GM21825 (cell line): ENCODE results near the gene NLRP9.
"Not testable (repeated sequence)": the region's sequence is repeated elsewhere in the genome, so short reads cannot be mapped to it uniquely, and the experiment has no call there.

Experiments used
- ATAC-seq: cut with Tn5 transposase; IDR thresholded peaks from one replicate; pipeline ENCODE4 v1.9.1; 2021; ENCODE audit warnings: mild to moderate bottlenecking, moderate library complexity; ENCODE audit not compliant: unreplicated experiment

Gene NLRP9

DNA sequence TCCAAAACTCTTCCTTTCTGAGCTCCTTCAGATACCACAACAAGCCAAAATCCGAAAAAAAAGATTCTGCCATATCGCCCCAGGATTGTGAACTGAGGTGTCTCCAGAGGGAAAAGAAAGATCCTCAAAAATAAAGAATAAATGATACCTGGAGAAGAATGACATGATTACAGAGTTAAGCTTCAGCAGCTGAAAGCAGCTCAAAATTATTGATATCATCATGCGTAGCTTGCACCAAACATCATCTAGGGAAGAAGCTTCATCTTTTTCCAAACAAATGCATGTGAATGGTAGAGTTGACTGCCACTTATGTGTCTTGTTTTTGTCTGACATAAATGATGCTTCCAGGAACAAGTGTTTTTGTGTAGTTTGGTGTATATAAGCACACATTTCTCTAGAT lies at the start of gene NLRP9:
NLRP9 (minus strand) TSS at position 101 of the 400 bp plus-strand sequence; CDS start at position 73, 28 bp downstream.
- no peak for ATAC-seq

DNA sequence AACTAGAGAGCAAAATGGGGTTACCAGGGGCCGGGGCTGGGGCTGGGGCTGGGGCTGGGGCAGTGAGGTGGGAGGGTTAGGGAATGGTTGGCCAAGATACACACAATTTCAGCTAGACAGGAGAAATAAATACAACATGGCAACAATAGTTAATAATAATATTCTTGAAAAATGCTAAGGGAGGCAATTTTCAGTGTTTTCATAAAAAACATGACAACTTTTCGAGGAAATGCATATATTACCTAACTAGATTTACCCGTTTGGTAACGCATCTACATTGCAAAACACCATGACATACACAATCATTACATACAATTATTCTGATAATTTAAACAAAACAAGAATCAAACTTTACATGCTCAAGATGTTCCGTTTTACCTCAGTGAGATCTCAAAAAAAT lies 42.9 kb upstream of the NLRP9 start:
- no peak for ATAC-seq

DNA sequence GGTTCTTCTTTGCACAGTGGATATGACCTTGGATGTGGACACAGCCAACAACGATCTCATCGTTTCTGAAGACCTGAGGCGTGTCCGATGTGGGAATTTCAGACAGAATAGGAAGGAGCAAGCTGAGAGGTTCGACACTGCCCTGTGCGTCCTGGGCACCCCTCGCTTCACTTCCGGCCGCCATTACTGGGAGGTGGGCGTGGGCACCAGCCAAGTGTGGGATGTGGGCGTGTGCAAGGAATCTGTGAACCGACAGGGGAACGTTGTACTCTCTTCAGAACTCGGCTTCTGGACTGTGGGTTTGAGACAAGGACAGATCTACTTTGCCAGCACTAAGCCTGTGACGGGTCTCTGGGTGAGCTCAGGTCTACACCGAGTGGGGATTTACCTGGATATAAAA lies 40.1 kb upstream of the NLRP9 start:
- no peak for ATAC-seq

DNA sequence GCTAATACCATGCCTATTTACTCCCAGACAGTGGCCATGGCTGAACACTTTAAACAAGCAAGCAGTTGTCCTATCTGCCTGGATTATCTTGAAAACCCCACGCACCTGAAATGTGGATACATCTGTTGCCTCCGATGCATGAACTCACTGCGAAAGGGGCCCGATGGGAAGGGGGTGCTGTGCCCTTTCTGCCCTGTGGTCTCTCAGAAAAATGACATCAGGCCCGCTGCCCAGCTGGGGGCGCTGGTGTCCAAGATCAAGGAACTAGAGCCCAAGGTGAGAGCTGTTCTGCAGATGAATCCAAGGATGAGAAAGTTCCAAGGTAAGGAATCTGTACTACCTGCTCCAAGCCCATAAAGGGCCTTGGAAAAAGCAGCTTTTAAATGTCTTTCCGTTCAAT lies 39.3 kb upstream of the NLRP9 start:
- no peak for ATAC-seq

DNA sequence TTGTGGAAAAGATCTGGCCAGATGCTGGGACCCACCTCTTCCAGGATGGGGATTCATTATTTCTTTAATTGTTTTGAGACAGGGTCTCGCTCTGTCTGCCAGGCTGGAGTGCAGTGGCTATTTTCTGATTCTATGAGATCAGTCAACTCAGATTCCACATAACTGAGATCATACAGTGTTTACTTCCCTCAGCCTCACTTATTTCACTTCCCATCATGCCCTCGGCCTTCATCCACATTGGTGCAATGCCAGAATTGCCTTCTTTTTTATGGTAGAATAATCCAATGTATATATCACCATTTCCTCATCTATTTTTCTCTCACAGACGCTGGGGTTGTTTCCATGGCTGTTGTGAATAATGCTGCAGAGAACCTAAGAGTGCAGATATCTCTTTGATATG lies 31.4 kb upstream of the NLRP9 start:
- not testable (repeated sequence) for ATAC-seq

DNA sequence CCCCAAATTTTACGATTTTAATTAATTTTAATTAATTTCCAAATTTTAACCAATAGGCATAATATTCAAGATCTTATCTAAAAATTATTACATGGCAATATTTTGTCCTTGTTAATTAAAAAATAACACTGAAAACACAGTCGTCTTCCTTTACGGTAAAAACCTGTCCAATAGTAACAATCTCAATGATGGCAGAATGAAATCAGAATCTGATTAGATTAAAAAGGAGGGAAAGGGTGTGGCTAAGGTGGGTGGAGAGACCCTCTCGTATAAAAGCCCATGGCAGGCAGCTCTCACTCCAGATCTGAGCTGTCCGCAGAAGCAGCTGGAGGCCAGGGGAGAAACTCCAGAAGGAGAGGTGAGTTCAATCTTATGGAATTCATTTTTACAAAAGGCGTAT lies 30.6 kb upstream of the NLRP9 start, which contains the start of gene RFPL4AL1:
RFPL4AL1 (plus strand) TSS at position 301 of the 400 bp plus-strand sequence. CDS start 2,687 bp downstream, outside the sequence.
- ATAC-seq: not testable (repeated sequence)

DNA sequence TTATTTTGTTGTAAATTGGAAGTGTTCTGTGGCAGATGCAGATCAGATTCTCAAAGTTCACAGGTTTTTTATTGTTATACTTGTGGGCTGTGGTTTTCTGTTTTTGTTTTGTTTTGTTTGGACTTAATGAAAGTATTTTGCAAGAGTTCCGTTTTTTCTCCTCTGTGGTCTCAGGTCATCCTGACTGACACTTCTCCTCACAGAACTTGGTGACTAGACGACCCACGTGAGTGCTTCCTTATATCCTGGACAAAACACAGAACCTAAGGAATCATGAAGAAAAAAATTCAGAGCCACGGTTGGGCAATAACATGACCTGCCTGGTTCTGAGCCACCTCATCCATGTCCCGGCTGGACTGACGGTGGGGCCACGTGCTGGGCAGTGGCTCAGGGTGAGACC lies 28.3 kb upstream of the NLRP9 start:
- no peak for ATAC-seq

DNA sequence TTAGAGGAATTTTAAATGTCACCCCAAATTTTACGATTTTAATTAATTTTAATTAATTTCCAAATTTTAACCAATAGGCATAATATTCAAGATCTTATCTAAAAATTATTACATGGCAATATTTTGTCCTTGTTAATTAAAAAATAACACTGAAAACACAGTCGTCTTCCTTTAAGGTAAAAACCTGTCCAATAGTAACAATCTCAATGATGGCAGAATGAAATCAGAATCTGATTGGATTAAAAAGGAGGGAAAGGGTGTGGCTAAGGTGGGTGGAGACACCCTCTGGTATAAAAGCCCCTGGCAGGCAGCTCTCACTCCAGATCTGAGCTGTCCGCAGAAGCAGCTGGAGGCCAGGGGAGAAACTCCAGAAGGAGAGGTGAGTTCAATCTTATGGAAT lies 20.6 kb upstream of the NLRP9 start, which contains the start of gene RFPL4A:
RFPL4A (plus strand) TSS at position 301 of the 400 bp plus-strand sequence. CDS start 2,704 bp downstream, outside the sequence.
- not testable (repeated sequence) for ATAC-seq

DNA sequence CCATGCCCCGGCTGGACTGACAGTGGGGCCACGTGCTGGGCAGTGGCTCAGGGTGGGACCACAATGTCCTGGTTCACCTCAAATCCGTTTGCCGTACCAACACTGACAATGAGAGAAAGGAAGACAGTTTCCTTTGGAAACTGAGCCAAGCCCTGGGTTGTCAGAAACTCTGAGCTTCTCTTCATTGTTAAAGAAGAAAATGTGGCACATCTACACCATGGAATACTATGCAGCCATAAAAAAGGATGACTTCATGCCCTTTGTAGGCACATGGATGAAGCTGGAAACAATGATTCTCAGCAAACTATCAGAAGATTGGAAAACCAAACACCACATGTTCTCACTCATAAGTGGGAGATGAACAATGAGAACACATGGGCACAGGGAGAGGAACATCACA lies 18.6 kb upstream of the NLRP9 start:
- ATAC-seq: not testable (repeated sequence)

DNA sequence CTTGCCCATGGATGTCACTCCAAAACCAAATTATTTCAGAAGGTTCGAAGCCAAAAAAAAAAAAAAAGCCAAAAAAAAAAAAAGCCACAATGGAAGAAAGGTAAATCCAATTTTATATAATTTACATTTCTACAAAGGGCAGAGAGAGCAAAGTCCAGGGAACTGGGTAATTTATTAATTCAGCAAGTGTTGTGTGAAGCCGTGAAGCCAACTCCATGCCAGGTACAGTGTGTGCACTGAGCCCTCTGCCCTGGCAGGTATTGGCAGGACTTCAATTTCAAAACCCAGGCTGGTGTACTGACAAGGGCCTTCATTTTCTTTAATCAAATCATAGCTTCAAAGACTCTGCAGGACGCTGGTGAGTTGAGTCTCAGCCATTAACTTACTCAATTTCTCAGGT lies 15.2 kb upstream of the NLRP9 start:
- ATAC-seq: no peak

DNA sequence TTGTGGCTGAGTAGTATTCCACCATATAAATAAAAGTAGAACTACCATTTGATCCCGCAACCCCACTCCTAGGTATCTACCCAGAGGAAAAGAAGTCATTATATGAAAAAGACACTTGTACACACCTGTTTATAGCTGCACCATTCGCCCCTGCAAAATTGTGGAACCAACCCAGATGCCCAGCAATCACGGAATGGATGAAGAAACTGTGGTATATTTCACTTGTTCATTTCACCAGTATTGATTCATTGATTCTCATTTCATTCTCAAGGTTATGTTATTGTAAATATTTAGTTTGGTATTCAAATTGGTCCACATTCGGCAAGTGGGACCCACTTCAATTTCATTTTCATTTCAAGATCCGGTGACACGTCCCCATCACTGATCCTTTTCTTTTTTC lies 12.5 kb upstream of the NLRP9 start:
- no peak for ATAC-seq

DNA sequence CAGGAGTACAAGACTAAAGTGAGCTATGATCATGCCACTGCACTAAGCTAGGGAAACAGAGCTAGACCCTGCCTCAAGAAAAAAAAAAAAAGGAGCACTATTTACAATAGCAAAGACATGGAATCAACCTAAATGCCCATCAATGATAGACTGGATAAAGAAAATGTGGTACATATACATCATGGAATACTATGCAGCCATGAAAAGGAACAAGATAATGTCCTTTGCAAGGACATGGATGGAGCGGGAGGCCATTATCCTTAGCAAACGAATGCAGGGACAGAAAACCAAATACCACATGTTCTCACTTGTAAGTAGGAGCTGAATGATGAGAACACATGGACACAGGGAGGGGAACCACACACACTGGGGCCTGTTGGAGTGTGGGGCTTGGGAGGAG lies 7.8 kb downstream of the NLRP9 start:
- ATAC-seq: not testable (repeated sequence)

DNA sequence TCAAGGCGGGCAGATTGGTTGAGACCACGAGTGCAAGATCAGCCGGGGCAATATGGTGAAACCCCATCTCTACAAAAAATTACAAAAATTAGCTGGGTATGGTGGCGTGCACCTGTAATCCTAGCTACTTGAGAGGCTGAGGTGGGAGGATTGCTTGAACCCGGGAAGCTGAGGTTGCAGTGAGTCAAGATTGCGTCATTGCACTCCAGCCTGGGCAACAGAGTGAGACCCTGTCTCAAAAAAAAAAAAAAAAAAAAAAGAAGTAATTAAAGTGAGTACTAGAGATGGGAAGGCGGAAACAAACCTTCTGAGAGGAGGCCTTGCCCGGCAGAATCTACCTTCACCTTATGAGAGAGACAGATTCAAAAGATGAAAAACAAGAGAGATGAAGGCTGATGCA lies 14.7 kb downstream of the NLRP9 start:
- ATAC-seq: no peak

DNA sequence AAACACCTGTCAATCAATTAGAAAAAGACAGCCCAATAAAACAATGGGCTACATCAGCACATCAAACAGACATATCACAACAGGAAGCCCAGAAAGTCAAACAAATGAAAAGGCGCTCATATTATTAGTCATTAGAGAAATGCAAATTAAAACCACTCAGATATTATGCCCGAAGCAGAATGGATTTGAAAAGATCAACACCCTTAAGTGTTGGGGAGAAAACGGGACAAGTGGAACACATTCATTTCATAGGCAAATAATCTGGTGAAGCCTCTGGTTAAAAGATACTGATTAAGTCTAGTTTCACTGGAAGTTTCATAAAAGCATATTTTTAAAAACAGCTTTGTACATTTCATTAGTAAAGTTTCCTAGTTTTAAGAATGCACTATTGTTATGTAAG lies 17.4 kb downstream of the NLRP9 start:
- ATAC-seq: no peak

DNA sequence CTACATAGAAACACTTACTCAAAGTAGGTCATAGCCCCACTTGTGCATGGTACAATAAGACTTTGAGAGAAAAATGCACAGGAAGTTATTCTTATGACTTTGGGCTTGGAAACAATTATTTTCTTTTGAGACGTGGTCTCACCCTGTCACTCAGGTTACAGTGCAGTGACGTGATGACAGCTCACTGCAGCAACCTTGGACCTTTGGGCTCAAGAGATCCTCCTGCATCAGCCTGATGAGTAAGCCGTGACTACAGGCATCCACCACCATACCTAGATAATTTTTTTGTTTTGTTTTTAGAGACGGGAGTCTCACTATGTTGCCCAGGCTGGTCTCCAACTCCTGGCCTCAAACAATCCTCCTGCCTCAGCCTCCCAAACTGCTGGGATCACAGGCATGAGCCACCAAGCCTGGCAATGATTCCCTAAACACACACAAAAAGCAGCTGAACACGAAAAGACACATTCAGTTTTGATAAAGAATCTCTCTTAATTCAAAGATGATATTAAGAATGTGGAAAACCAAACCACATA lies 17.9 kb downstream of the NLRP9 start:
- no peak for ATAC-seq

DNA sequence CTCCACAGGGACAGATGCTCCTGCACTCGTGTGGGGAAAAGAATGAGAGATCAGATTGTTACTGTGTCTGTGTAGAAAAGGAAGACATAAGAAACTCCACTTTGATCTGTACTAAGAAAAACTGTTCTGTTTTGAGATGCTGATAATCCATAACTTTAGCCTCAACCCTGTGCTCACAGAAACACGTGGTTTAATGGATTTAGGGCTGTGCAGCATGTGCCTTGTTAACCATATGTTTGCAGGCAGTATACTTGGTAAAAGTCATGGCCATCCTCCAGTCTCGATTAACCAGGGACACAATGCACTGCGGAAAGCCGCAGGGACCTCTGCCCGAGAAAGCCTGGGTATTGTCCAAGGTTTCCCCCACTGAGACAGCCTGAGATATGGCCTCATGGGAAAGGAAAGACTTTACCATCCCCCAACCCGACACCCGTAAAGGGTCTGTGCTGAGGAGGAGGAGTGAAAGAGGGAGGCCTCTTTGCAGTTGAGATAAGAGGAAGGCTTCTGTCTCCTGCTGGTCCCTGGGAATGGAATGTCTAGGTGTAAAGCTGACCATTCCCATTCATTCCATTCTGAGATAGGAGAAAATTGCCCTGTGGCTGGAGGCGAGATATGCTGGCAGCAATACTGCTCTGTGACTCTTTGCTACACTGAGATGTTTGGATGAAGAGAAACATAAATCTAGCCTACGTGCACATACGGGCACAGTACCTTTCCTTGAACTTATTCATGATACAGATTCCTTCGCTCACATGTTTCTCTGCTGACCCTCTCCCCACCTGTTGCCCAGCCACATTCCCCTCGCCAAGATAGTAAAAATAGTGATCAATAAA lies 20.1 kb downstream of the NLRP9 start:
- not testable (repeated sequence) for ATAC-seq

DNA sequence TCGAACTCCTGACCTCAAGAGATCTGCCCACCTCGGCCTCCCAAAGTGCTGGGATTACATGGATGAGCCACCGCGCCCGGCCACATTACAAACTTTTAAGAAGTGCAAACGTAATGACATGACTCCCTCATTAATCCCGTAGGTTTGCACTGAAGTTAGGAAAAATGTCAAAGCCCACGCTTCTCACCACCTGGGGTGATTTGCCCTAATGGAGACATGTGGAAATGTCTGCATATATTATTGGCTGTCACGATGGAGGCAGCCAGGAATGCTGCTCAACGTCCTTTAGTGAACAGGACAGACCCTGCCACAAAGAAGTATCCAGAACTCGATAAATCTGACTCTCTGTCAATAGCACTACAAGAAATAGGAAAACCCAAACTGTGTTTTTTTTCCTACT lies 21.0 kb downstream of the NLRP9 start:
- no peak for ATAC-seq

DNA sequence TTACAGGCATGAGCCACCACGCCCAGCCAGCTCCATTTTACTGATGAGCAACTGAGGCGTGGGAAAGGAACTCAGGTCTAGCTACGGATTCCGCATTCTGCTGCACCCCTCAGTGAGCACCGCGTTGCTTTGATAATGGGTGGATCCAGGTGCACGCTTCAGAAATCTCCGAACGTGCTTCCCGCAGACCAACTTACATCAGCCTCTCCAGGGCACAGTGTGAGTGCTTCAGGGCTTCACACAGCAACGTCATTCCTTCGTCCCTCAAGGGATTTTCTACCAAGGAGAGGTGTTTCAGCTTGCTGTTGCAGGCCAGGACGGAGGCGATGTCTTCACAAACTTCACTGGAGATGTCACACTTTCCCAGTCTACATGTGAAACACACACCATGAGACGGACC lies 21.7 kb downstream of the NLRP9 start:
- no peak for ATAC-seq

DNA sequence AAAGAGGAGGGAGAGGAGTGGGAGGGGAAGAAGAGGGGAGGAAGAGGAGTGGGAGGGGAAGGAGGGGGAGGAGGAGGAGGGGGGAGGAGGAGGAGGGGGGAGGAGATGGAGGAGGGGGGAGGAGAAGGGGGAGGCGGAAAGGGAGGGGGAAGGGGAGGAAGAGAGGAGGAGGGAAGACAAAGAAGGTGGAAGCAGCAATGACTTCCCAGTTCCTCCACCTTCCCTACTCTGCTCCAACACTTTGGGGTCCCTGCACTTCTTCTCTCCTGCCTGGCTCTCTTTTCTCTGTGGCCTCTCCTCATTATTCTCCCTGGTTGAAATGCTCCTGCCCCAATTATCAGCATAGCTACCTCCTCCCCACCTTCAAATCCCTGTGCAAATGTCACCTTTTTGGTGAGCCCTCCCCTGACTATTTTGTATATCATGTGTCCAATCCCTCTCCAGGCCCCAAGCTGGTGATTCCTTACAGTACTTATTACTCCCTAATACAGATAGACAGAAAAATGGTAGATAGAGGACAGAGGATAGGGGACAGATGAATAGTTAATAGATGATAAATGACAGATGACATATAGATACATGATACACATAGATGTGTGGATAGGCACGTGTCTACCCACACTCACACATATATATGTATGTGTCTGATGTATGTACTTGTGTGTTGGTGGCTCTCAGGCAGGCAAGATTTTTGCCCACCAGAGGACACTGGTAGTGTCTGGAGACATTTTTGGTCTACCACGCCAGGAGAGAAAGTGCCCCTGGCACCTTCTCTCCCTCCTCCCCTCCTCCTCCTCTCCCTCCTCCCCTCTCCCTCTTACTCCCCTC lies 25.2 kb downstream of the NLRP9 start:
- no peak for ATAC-seq

DNA sequence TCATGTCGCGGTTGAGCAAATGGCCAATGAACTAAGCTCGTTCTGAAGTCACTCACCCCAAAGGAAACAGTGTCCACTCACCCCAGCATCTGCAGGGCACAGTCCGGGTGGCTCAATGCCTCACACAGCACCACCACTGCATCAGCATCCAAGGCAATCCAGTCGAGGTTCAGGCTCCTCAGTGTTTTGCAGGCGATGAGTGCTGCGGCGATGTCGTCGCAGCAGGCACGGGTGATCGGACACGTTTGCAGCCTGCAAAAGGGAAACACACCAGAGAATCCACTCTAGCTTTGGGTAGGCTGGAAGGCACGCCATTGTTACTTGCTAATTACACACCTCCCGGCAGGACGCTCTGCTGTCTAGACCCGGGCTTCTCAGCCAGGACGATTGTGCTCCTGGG lies 26.5 kb downstream of the NLRP9 start:
- ATAC-seq: no peak

DNA sequence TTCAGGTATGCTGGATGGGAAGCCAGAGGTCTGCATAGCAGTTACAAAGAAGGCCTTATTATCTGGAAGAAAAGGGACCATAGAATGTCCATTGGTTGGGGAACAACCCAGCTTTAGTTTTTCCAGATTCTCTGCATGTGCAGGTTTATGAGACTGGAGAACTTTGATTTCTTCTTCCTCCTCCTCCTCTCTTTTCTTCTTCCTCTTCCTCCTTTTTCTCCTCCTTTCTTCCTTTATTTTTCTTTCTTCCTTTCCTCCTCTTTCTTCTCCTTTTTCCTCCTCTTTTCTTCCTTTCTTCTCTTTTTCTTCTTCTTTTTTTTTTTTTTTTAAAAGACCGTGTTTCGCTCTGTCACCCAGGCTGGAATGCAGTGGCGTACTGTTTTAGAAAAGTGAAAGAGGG lies 32.2 kb downstream of the NLRP9 start:
- ATAC-seq: no peak
